Skeletal muscle tissue (tissue), 4 donors: Measurements from ENCODE around the gene HABP4. TPM values are rescaled to one million over a fixed set of nuclear protein-coding genes. Genes with fewer than 3 reads are reported as not detected.

Experiments
- H3K27ac ChIP-seq: one replicate; pipeline ENCODE4 v1.7.0; 2013; ENCODE audit warnings: mild to moderate bottlenecking, low read depth, low read length, inconsistent platforms
- H3K27me3 ChIP-seq, 3 donors: one replicate each; pipeline ENCODE4 v1.7.0; 2013; ENCODE audit warnings: low read length in 3 of 3; ENCODE audit not compliant: control insufficient read depth in 3 of 3, insufficient read depth in 3 of 3
- H3K36me3 ChIP-seq, 3 donors: one replicate each; pipeline ENCODE4 v1.7.0; 2013; ENCODE audit warnings: low read length in 3 of 3; ENCODE audit not compliant: control insufficient read depth in 3 of 3, insufficient read depth in 3 of 3
- H3K4me1 ChIP-seq, 3 donors: one replicate each; pipeline ENCODE4 v1.7.0; 2013; ENCODE audit warnings: low read length in 3 of 3, mild to moderate bottlenecking in 3 of 3; ENCODE audit not compliant: control insufficient read depth in 3 of 3, insufficient read depth in 3 of 3
- H3K4me3 ChIP-seq, 3 donors: one replicate each; pipeline ENCODE4 v1.7.0; 2013; ENCODE audit warnings: low read length in 3 of 3
- H3K9ac ChIP-seq, 3 donors: one replicate each; pipeline ENCODE4 v1.7.0; 2013; ENCODE audit warnings: low read length in 3 of 3, mild to moderate bottlenecking in 3 of 3, moderate library complexity in 2 of 3, low read depth in 1 of 3
- H3K9me3 ChIP-seq, 3 donors: one replicate each; pipeline ENCODE4 v1.7.0; 2013; ENCODE audit warnings: low read length in 3 of 3; ENCODE audit not compliant: control insufficient read depth in 3 of 3
- total RNA-seq: library from RNA; depleted of rRNA; stranded (reverse); fragments of >200 nt; gene quantifications from one replicate; pipeline ENCODE4 v1.2.3, GENCODE V29; 2014
- donor health status: Osteomylitis.

The HABP4 gene
- total RNA-seq, 1 donor from 2014 or later, result 8.4 TPM

- H3K9me3 ChIP-seq, result no peaks in the 10 kb centered on the region
- peaks cover 21 to 35% (median 24%) of the 10 kb centered on the region in 3 donors for H3K36me3 ChIP-seq
- H3K27ac ChIP-seq, result no peak overlapping the region
- H3K9ac ChIP-seq, result no peak overlapping the region
- peaks cover 0 to 3% (median 0%) of the 10 kb centered on the region in 3 donors for H3K4me1 ChIP-seq
- no peak overlapping the region for H3K4me3 ChIP-seq
- H3K27me3 ChIP-seq, result no peaks in the 10 kb centered on the region
Observed at GRCh38 chr9:96493757-96494156, 43.8 kb downstream of the HABP4 start.

GRCh38 chr9:96494215-96494800 is 44.3 kb downstream of the HABP4 start:
- no peak overlapping the region for H3K27ac ChIP-seq
- H3K4me1 ChIP-seq, result peaks cover 0 to 3% (median 0%) of the 10 kb centered on the region in 3 donors
- H3K9me3 ChIP-seq, result no peaks in the 10 kb centered on the region
- H3K36me3 ChIP-seq, result peaks cover 19 to 30% (median 19%) of the 10 kb centered on the region in 3 donors
- H3K27me3 ChIP-seq, result no peaks in the 10 kb centered on the region
- no peak overlapping the region for H3K4me3 ChIP-seq
- H3K9ac ChIP-seq, result no peak overlapping the region

- Histone ChIP-seq H3K9ac (no peak overlapping the region), H3K4me1 (peaks cover 0 to 3% (median 0%) of the 10 kb centered on the region in 3 donors), H3K9me3 (no peaks in the 10 kb centered on the region), H3K36me3 (peaks cover 10 to 19% (median 15%) of the 10 kb centered on the region in 3 donors), H3K27ac (peak overlapping the region; percentile 47), H3K4me3 (no peak overlapping the region), H3K27me3 (no peaks in the 10 kb centered on the region)
Observed at GRCh38 chr9:96495341-96495740, 45.4 kb downstream of the HABP4 start.

GRCh38 chr9:96496368-96497116 is 46.6 kb downstream of the HABP4 start:
- Histone ChIP-seq H3K36me3 (peaks cover 6 to 9% (median 8%) of the 10 kb centered on the region in 3 donors), H3K4me1 (peaks cover 0 to 3% (median 0%) of the 10 kb centered on the region in 3 donors), H3K4me3 (no peak overlapping the region), H3K9ac (no peak overlapping the region), H3K9me3 (no peaks in the 10 kb centered on the region), H3K27me3 (no peaks in the 10 kb centered on the region), H3K27ac (no peak overlapping the region)

GRCh38 chr9:96497117-96497399 is 47.1 kb downstream of the HABP4 start:
- Histone ChIP-seq H3K4me1 (peaks cover 0 to 3% (median 0%) of the 10 kb centered on the region in 3 donors), H3K9ac (no peak overlapping the region), H3K27ac (no peak overlapping the region), H3K4me3 (no peak overlapping the region), H3K27me3 (no peaks in the 10 kb centered on the region), H3K9me3 (no peaks in the 10 kb centered on the region), H3K36me3 (peaks cover 2 to 4% (median 3%) of the 10 kb centered on the region in 3 donors)

- H3K9me3 ChIP-seq, result no peaks in the 10 kb centered on the region
- no peak overlapping the region for H3K4me3 ChIP-seq
- H3K9ac ChIP-seq, result no peak overlapping the region
- no peaks in the 10 kb centered on the region for H3K27me3 ChIP-seq
- H3K4me1 ChIP-seq, result peaks cover 0 to 3% (median 0%) of the 10 kb centered on the region in 3 donors
- H3K27ac ChIP-seq, result no peak overlapping the region
- H3K36me3 ChIP-seq, result peaks cover 0 to 3% (median 0%) of the 10 kb centered on the region in 3 donors
Observed at GRCh38 chr9:96498796-96499195, 48.8 kb downstream of the HABP4 start.

GRCh38 chr9:96499257-96499656 is 49.3 kb downstream of the HABP4 start:
- peaks cover 0 to 2% (median 0%) of the 10 kb centered on the region in 3 donors for H3K4me1 ChIP-seq
- H3K9me3 ChIP-seq, result no peaks in the 10 kb centered on the region
- H3K27ac ChIP-seq, result no peak overlapping the region
- no peaks in the 10 kb centered on the region for H3K27me3 ChIP-seq
- H3K4me3 ChIP-seq, result no peak overlapping the region
- peaks cover 0 to under 1% (median 0%) of the 10 kb centered on the region in 3 donors for H3K36me3 ChIP-seq
- H3K9ac ChIP-seq, result no peak overlapping the region

GRCh38 chr9:96500696-96501632 is 51.0 kb downstream of the HABP4 start:
- Histone ChIP-seq H3K9me3 (no peaks in the 10 kb centered on the region), H3K4me1 (no peaks in the 10 kb centered on the region), H3K27me3 (no peaks in the 10 kb centered on the region), H3K9ac (no peak overlapping the region), H3K4me3 (no peak overlapping the region), H3K36me3 (no peaks in the 10 kb centered on the region), H3K27ac (no peak overlapping the region)

- Histone ChIP-seq H3K4me1 (no peaks in the 10 kb centered on the region), H3K9ac (no peak overlapping the region), H3K36me3 (no peaks in the 10 kb centered on the region), H3K9me3 (no peaks in the 10 kb centered on the region), H3K4me3 (no peak overlapping the region), H3K27ac (peak overlapping the region; percentile 20), H3K27me3 (no peaks in the 10 kb centered on the region)
Observed at GRCh38 chr9:96501633-96502538, 51.9 kb downstream of the HABP4 start.
